CD4-positive, CD25-positive, alpha-beta regulatory T cell (primary cell): ENCODE data around the gene ZNF414. TPM values are rescaled to one million over a fixed set of nuclear protein-coding genes. Genes with fewer than 3 reads are reported as not detected.
"Not testable (repeated sequence)": the region's sequence is repeated elsewhere in the genome, so short reads cannot be mapped to it uniquely, and the experiment has no call there.

Experiments
- ATAC-seq, 2 donors: fragments of 150-1000 bp; cut with Tn5 transposase; one replicate each; pipeline ENCODE4 v1.10.0; 2021; ENCODE audit warnings: low read depth in 2 of 2, moderate number of reproducible peaks in 2 of 2, moderate library complexity in 1 of 2
- DNase-seq, 3 donors: peaks; one replicate each; pipeline versions ENCODE4 v3.0.0 to v3.0.0-alpha.2; 2012 to 2022; ENCODE audit warnings: mixed read lengths in 1 of 3
- H3K27ac ChIP-seq: one replicate; pipeline ENCODE4 v1.7.0; 2013; ENCODE audit warnings: mild to moderate bottlenecking, low read length; ENCODE audit not compliant: insufficient read depth, poor library complexity, severe bottlenecking
- H3K27me3 ChIP-seq: one replicate; pipeline ENCODE4 v1.7.0; 2013; ENCODE audit warnings: low read length; ENCODE audit not compliant: control insufficient read depth, insufficient read depth
- H3K36me3 ChIP-seq: one replicate; pipeline ENCODE4 v1.7.0; 2013; ENCODE audit warnings: mild to moderate bottlenecking, low read length, moderate library complexity; ENCODE audit not compliant: control insufficient read depth, insufficient read depth
- H3K4me1 ChIP-seq: 2 replicates; pipeline ENCODE4 v1.7.0; 2013; ENCODE audit warnings: mild to moderate bottlenecking, low read length; ENCODE audit not compliant: insufficient read depth, control insufficient read depth, poor library complexity, severe bottlenecking
- H3K4me3 ChIP-seq: one replicate; pipeline ENCODE4 v1.7.0; 2013; ENCODE audit warnings: low read depth, mild to moderate bottlenecking, low read length, moderate library complexity
- H3K9me3 ChIP-seq, 2 experiments: 1 replicate in 1 of 2; 2 replicates in 1 of 2; pipeline ENCODE4 v1.7.0; 2013; ENCODE audit warnings: low read length in 2 of 2, mild to moderate bottlenecking in 1 of 2, moderate library complexity in 1 of 2; ENCODE audit not compliant: control insufficient read depth in 2 of 2
- H3K27ac Mint-ChIP-seq, 3 donors: one replicate each; pipeline ENCODE4 v1.8.0; 2020 to 2022; ENCODE audit warnings: mild to moderate bottlenecking in 3 of 3, mixed read lengths in 3 of 3, moderate library complexity in 2 of 3
- H3K27me3 Mint-ChIP-seq: one replicate; pipeline ENCODE4 v1.8.0; 2022; ENCODE audit warnings: mild to moderate bottlenecking, mixed read lengths
- H3K36me3 Mint-ChIP-seq: one replicate; pipeline ENCODE4 v1.8.0; 2020; ENCODE audit warnings: mixed read lengths
- H3K4me1 Mint-ChIP-seq, 4 donors: one replicate each; pipeline ENCODE4 v1.8.0; 2020 to 2022; ENCODE audit warnings: mixed read lengths in 4 of 4, mild to moderate bottlenecking in 1 of 4
- H3K4me3 Mint-ChIP-seq, 4 donors: one replicate each; pipeline ENCODE4 v1.8.0; 2020 to 2022; ENCODE audit warnings: mild to moderate bottlenecking in 4 of 4, mixed read lengths in 4 of 4, moderate library complexity in 3 of 4
- H3K9me3 Mint-ChIP-seq, 7 donors: one replicate each; pipeline ENCODE4 v1.8.0; 2020 to 2022; ENCODE audit warnings: mixed read lengths in 7 of 7, mild to moderate bottlenecking in 3 of 7, moderate library complexity in 2 of 7
- polyA plus RNA-seq, 4 donors: library from polyadenylated mRNA; unstranded; fragments of 300-500 nt; fragmentation: Illumina TruSeq; gene quantifications; one replicate each; pipeline ENCODE4 v1.2.3, GENCODE V29; 2021
- total RNA-seq: library from RNA; stranded (reverse); gene quantifications from one replicate; pipeline ENCODE4 v1.2.3, GENCODE V29; 2022

The ZNF414 gene
- total RNA-seq (35.1 TPM), polyA plus RNA-seq (10 to 100 TPM in 3 of 4 donors, 1 to 10 TPM in 1; 9.7 to 15.0 (median 12.6) TPM)

DNA sequence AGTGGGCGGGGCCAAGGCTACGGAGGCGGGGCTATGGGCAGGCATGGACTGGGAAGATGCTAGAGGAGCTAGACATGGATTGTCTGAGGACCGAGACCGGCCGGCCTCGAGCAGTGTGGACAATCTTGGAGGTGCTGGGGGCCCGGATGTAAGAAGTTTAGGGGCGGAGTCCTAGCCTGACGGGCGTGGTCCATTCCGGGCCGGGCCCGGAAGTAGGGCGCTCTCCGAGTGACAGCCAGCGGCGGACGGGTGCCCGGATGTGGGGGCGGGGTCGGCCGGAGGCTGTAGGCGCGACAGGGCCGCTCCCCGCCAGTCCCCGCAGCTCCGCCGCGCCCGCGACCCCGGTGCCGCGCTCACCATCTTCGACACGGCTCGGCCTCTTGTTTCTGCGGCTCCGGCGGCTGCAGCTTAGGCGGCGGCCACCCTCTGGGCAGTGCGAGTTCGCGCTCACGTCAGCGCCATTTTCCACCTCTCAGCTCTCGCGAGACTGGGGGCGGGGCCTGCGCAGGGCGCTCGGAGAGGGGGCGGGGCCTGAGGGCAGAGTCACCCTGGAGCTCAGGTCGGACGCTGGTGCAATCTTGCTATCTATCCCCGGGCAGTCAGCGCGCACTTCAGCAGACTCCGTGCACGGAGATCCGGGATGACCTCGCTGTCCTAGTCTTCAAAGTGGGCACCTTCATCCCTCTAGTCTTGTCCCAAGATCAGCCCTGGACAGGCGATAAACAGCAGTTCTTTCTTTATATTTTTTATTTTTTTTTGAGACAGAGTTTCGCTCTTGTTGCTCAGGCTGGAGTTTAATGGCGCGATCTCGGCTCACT is at the start of gene ZNF414:
Gene ZNF414, minus strand, starts transcription at position 481 of the 818 bp plus-strand sequence. Its CDS starts 121 bp downstream, at position 360.
- ATAC-seq = peak; percentile 78 to 83
- Mint-ChIP-seq H3K4me1 (peaks cover 5 to 62% (median 24%) of the 10 kb centered on the region in 4 donors), H3K36me3 (peaks cover 4% of the 10 kb centered on the region), H3K27me3 (no peaks in the 10 kb centered on the region), H3K27ac (peak within 1 kb of the TSS; percentile 98 to 99 (median 99)), H3K4me3 (peak within 1 kb of the TSS; percentile 89 to 99 (median 94)), H3K9me3 (peaks cover 0 to 2% (median 0%) of the 10 kb centered on the region in 7 donors)
- peak within 1 kb of the TSS; percentile 73 for H3K4me3 ChIP-seq
- peaks cover 5% of the 10 kb centered on the region for H3K36me3 ChIP-seq
- H3K4me1 ChIP-seq = peaks cover 65% of the 10 kb centered on the region
- peak within 1 kb of the TSS; percentile 97 for H3K27ac ChIP-seq
- no peaks in the 10 kb centered on the region for H3K27me3 ChIP-seq
- DNase-seq = peak; percentile 93 to 98 (median 96)
- H3K9me3 ChIP-seq = no peaks in the 10 kb centered on the region

DNA sequence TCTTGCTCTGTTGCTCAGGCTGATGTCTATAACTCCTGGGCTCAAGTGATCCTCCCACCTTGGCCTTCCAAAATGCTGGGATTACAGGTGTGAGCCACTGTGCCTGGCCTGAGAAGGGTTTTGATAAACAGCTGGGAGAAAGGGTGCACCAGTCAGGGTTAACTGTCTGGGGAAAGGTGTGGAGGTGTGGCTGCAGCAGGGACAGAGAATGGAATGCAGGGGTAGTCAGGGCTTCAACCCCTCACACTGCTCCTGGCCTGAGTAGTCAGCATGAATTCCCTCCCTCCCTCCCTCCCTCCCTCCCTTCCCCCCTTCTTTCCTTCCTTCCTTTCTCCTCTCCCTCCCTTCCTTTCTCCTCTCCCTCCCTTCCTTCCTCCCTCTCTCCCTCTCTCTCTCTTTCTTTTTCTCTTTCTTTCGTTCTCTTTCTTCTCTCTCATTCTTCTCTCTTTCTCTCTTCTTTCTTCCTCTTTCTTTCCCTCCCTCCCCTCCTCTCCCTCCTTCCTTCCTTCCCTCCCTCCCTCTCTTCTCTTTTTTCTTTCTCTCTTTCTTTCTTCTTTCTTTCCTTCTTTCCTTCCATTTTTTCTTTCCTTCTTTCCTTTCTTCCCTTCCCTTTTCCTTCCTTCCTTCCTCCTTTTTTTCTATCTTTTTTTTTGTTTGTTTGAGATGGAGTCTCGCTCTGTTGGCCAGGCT is 47.3 kb upstream of the ZNF414 start:
- H3K4me1 Mint-ChIP-seq = peaks cover 0 to 50% (median 24%) of the 10 kb centered on the region in 4 donors
- H3K27me3 Mint-ChIP-seq = no peaks in the 10 kb centered on the region

DNA sequence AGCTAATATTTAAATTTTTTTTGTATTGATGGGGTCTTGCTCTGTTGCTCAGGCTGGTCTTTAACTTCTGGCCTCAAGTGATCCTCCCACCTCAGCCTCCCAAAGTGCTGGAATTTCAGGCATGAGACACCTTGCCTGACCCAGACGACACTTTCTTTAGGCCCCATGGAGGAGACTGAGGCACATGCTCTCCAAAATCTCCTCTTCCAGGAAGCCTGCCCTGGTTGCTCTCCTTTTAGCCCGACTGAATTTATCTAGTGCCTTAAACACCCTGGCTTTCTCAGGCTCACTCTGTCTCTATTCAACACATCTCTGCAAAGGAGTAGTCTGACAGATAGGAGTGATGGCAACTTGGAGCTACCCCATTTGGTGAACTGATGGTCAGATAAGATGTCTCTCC is 44.4 kb upstream of the ZNF414 start:
- Mint-ChIP-seq H3K9me3 (no peaks in the 10 kb centered on the region), H3K27ac (peak overlapping the region in 2 of 3 donors; percentile 82 to 90), H3K4me3 (no peak overlapping the region), H3K36me3 (peaks cover 7% of the 10 kb centered on the region), H3K4me1 (peaks cover 0 to 35% (median 19%) of the 10 kb centered on the region in 4 donors), H3K27me3 (no peaks in the 10 kb centered on the region)
- Histone ChIP-seq H3K4me1 (no peaks in the 10 kb centered on the region), H3K27me3 (no peaks in the 10 kb centered on the region), H3K9me3 (no peaks in the 10 kb centered on the region), H3K27ac (no peak overlapping the region), H3K4me3 (no peak overlapping the region), H3K36me3 (peaks cover 32% of the 10 kb centered on the region)
- ATAC-seq (no peak), DNase-seq (no peak)

More for the DNA sequence above, 47.3 kb upstream of the ZNF414 start:
- Mint-ChIP-seq H3K9me3 (no peaks in the 10 kb centered on the region), H3K36me3 (no peaks in the 10 kb centered on the region), H3K4me3 (no peak overlapping the region), H3K27ac (peak overlapping the region in 2 of 3 donors; percentile 31 to 35)
- peaks cover 19% of the 10 kb centered on the region for H3K36me3 ChIP-seq
- H3K27ac ChIP-seq = no peak overlapping the region
- no peak for ATAC-seq
- no peak for DNase-seq
- no peaks in the 10 kb centered on the region for H3K9me3 ChIP-seq
- H3K27me3 ChIP-seq = no peaks in the 10 kb centered on the region
- peaks cover 12% of the 10 kb centered on the region for H3K4me1 ChIP-seq
- no peak overlapping the region for H3K4me3 ChIP-seq

- H3K27me3 Mint-ChIP-seq = no peaks in the 10 kb centered on the region
- no peak overlapping the region for H3K4me3 ChIP-seq
- no peaks in the 10 kb centered on the region for H3K9me3 ChIP-seq
- peaks cover 37% of the 10 kb centered on the region for H3K36me3 ChIP-seq
- H3K4me1 Mint-ChIP-seq = peaks cover 0 to 37% (median 19%) of the 10 kb centered on the region in 4 donors
- H3K4me1 ChIP-seq = no peaks in the 10 kb centered on the region
- H3K27ac Mint-ChIP-seq = peak overlapping the region; percentile 63 to 90 (median 82)
- H3K27ac ChIP-seq = no peak overlapping the region
- no peaks in the 10 kb centered on the region for H3K9me3 Mint-ChIP-seq
- ATAC-seq (no peak), DNase-seq (no peak)
- H3K27me3 ChIP-seq = no peaks in the 10 kb centered on the region
- peak overlapping the region in 1 of 4 donors; percentile 35 for H3K4me3 Mint-ChIP-seq
- H3K36me3 Mint-ChIP-seq = peaks cover 12% of the 10 kb centered on the region
These were observed 43.8 kb upstream of the ZNF414 start for GRCh38 chr19:8557642-8558238.

DNA sequence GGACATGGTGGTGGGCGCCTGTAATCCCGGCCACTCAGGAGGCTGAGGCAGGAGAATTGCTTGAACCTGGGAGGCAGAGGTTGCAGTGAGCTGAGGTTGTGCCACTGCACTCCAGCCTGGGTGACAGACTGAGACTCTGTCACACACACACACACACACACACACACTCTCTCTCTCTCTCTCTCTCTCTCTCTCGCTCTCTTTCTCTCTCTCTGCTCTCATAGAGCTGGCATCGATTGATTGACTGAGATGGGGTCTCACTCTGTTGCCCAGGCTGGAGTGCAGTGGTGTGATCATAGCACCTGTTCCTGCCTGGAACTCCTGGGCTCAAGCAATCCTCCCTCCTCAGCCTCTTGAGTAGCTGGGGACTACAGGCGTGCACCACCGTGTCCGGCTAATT is 39.8 kb upstream of the ZNF414 start:
- H3K27ac ChIP-seq, H3K4me3 Mint-ChIP-seq: not testable (repeated sequence)

DNA sequence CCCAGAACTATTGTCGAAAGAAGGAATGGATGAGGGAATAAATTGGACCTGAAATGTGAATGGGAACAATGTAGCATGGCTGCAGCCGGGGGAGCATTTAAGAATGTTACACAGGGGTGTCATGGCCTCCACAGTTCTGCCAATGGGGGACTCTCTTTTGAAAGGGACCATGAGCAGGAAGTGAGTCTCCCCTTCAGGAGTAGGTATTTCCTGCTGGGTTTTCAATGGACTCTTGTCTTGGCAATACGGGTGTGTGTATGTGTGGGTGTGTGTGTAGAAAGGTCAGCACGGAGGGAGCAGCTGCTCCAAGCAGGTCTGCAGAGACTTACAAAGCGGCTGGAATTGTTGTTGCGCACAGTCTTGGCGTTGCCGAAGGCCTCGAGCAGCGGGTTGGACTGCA is 38.8 kb upstream of the ZNF414 start:
- Mint-ChIP-seq H3K36me3 (peaks cover 23% of the 10 kb centered on the region), H3K9me3 (no peaks in the 10 kb centered on the region), H3K27me3 (no peaks in the 10 kb centered on the region), H3K4me3 (no peak overlapping the region), H3K4me1 (peaks cover 0 to 14% (median 7%) of the 10 kb centered on the region in 4 donors), H3K27ac (peak overlapping the region in 2 of 3 donors; percentile 42 to 56)
- peaks cover 54% of the 10 kb centered on the region for H3K36me3 ChIP-seq
- no peak for ATAC-seq
- H3K4me3 ChIP-seq = no peak overlapping the region
- no peaks in the 10 kb centered on the region for H3K27me3 ChIP-seq
- H3K27ac ChIP-seq = no peak overlapping the region
- no peaks in the 10 kb centered on the region for H3K9me3 ChIP-seq
- no peaks in the 10 kb centered on the region for H3K4me1 ChIP-seq
- DNase-seq = no peak

More for the DNA sequence above, 39.8 kb upstream of the ZNF414 start:
- H3K27ac Mint-ChIP-seq = peak overlapping the region in 2 of 3 donors; percentile 71 to 86
- not testable (repeated sequence) for ATAC-seq, H3K9me3 ChIP-seq, DNase-seq, H3K27me3 Mint-ChIP-seq, H3K9me3 Mint-ChIP-seq, H3K4me3 ChIP-seq, H3K4me1 ChIP-seq, H3K27me3 ChIP-seq
- peaks cover 0 to 23% (median 16%) of the 10 kb centered on the region in 4 donors for H3K4me1 Mint-ChIP-seq
- H3K36me3 ChIP-seq = peaks cover 57% of the 10 kb centered on the region
- peaks cover 23% of the 10 kb centered on the region for H3K36me3 Mint-ChIP-seq

DNA sequence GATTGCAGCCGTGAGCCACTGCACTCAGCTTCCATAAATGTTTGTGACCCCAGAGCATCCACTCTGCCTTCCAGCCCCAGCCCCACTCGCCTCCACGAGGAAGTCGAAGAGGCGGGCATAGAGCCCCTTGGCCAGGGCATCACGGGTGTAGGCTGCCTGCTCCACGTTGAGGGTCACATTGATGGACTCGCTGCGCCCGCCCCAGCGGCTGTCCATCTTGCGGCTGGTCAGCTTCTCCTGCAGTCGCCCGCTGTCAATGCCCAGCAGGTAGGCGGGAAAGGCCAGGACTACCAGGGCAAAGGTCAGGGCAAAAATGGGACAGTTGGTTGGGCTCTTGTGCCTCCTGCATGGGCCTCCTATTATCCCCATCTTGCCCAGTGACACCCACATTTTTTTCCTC is 36.1 kb upstream of the ZNF414 start:
- Mint-ChIP-seq H3K4me3 (no peak overlapping the region), H3K9me3 (no peaks in the 10 kb centered on the region), H3K4me1 (peaks cover 0 to 8% (median 4%) of the 10 kb centered on the region in 4 donors), H3K27me3 (no peaks in the 10 kb centered on the region), H3K27ac (no peak overlapping the region), H3K36me3 (peaks cover 25% of the 10 kb centered on the region)
- Histone ChIP-seq H3K27ac (no peak overlapping the region), H3K4me3 (no peak overlapping the region), H3K4me1 (no peaks in the 10 kb centered on the region), H3K9me3 (no peaks in the 10 kb centered on the region), H3K36me3 (peaks cover 68% of the 10 kb centered on the region), H3K27me3 (no peaks in the 10 kb centered on the region)
- no peak for ATAC-seq
- DNase-seq = no peak
